NCI-H446 (cell line): ENCODE results near the gene GOLGA6L4.
"Not testable (repeated sequence)": the region's sequence is repeated elsewhere in the genome, so short reads cannot be mapped to it uniquely, and the experiment has no call there.

ENCODE experiments used
- DNase-seq, 2 experiments: peaks; one replicate each; lab custom pipeline; 2025; lab: John Stamatoyannopoulos, UW

Gene GOLGA6L4, protein sequence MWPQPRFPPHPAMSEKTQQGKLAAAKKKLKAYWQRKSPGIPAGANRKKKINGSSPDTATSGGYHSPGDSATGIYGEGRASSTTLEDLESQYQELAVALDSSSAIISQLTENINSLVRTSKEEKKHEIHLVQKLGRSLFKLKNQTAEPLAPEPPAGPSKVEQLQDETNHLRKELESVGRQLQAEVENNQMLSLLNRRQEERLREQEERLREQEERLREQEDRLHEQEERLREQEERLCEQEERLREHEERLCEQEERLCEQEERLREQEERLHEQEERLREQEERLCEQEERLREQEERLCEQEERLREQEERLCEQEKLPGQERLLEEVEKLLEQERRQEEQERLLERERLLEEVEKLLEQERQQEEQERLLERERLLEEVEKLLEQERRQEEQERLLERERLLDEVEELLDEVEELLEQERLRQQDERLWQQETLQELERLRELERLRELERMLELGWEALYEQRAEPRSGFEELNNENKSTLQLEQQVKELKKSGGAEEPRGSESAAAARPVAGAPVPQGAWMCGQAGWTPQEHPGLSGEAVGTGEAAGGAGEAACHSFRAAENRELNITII

GRCh38 chr15:84235573-84235972, at the start of gene GOLGA6L4:
TSS of gene GOLGA6L4 (plus strand) at chr15:84235773. CDS start at chr15:84235835, 62 bp downstream.
- not testable (repeated sequence) for DNase-seq

- DNase-seq, result not testable (repeated sequence)
These were observed 42.6 kb upstream of the GOLGA6L4 start for GRCh38 chr15:84192982-84193381.

DNA sequence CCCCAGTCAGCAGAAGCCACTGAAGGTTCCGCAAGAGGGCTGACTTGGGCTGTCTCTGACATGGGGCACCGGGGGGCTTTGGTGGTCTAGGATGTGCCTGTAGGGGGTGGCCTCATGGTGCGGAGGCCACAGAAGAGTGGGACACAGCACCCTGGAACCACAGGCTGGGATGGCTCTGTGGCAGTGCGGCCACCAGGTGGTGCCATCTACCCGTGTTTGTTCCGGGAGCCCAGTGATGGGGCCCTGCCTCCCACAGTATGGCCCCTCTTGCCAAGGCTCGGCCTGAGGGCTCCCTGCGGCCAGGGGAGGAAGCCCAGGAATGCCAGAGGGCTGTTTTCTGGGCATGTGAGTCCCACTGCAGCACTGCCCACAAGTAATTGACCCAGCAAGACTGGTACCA, 40.0 kb upstream of the GOLGA6L4 start:
- DNase-seq, result not testable (repeated sequence)

GRCh38 chr15:84196530-84197188, 38.9 kb upstream of the GOLGA6L4 start:
- not testable (repeated sequence) for DNase-seq

- not testable (repeated sequence) for DNase-seq
These were observed 35.7 kb upstream of the GOLGA6L4 start for GRCh38 chr15:84199865-84200264.

- DNase-seq, result not testable (repeated sequence)
These were observed 10.9 kb downstream of the GOLGA6L4 start for GRCh38 chr15:84246441-84246840.
